Mesendoderm (in vitro differentiated cells): ENCODE measurements around the gene DYRK1A.

Experiments used
- DNase-seq: peaks from one replicate; pipeline ENCODE4 v3.0.0; 2013
- H2AK5ac ChIP-seq: 2 replicates; pipeline ENCODE4 v1.6.1; 2013; ENCODE audit warnings: low read length, inconsistent platforms
- H2BK120ac ChIP-seq: 2 replicates; pipeline ENCODE4 v1.6.1; 2013; ENCODE audit warnings: low read depth, mild to moderate bottlenecking, low read length, moderate library complexity, mixed read lengths
- H2BK15ac ChIP-seq: replicated peaks from 2 replicates; pipeline ENCODE4 v1.6.1; 2013; ENCODE audit warnings: low read depth, mild to moderate bottlenecking, moderate library complexity
- H2BK5ac ChIP-seq: 2 replicates; pipeline ENCODE4 v1.6.1; 2013; ENCODE audit warnings: low read length, inconsistent platforms
- H3K18ac ChIP-seq: 2 replicates; pipeline ENCODE4 v1.6.1; 2013; ENCODE audit warnings: mild to moderate bottlenecking, low read length, mixed read lengths
- H3K23ac ChIP-seq: one replicate; pipeline ENCODE4 v1.6.1; 2013; ENCODE audit warnings: low read length
- H3K27ac ChIP-seq: 2 replicates; pipeline ENCODE4 v1.5.1; 2013; ENCODE audit warnings: low read depth, mild to moderate bottlenecking, inconsistent platforms, low read length, moderate library complexity
- H3K27me3 ChIP-seq: 2 replicates; pipeline ENCODE4 v1.6.1; 2013; ENCODE audit warnings: low read length, control low read depth, mild to moderate bottlenecking, inconsistent platforms; ENCODE audit not compliant: insufficient read depth, poor library complexity
- H3K36me3 ChIP-seq: 2 replicates; pipeline ENCODE4 v1.6.1; 2013; ENCODE audit warnings: low read length, inconsistent platforms; ENCODE audit not compliant: control insufficient read depth, insufficient read depth
- H3K4ac ChIP-seq: one replicate; pipeline ENCODE4 v1.6.1; 2013; ENCODE audit warnings: low read depth, mild to moderate bottlenecking, low read length, moderate library complexity
- H3K4me1 ChIP-seq: 2 replicates; pipeline ENCODE4 v1.6.1; 2013; ENCODE audit warnings: low read depth, low read length, inconsistent platforms; ENCODE audit not compliant: control insufficient read depth
- H3K4me2 ChIP-seq: 2 replicates; pipeline ENCODE4 v1.6.1; 2013; ENCODE audit warnings: low read length
- H3K4me3 ChIP-seq: 2 replicates; pipeline ENCODE4 v1.5.1; 2013; ENCODE audit warnings: mild to moderate bottlenecking, low read length
- H3K56ac ChIP-seq: one replicate; pipeline ENCODE4 v1.6.1; 2013; ENCODE audit warnings: low read length
- H3K79me1 ChIP-seq: 2 replicates; pipeline ENCODE4 v1.6.1; 2013; ENCODE audit warnings: low read length, inconsistent platforms
- H3K79me2 ChIP-seq: 2 replicates; pipeline ENCODE4 v1.6.1; 2013; ENCODE audit warnings: mild to moderate bottlenecking, low read length; ENCODE audit not compliant: control insufficient read depth, insufficient read depth
- H3K9ac ChIP-seq: 2 replicates; pipeline ENCODE4 v1.6.1; 2013; ENCODE audit warnings: low read length, inconsistent platforms
- H4K5ac ChIP-seq: one replicate; pipeline ENCODE4 v1.6.1; 2013; ENCODE audit warnings: low read length
- H4K8ac ChIP-seq: one replicate; pipeline ENCODE4 v1.6.1; 2013; ENCODE audit warnings: low read depth, mild to moderate bottlenecking, control low read depth, low read length, moderate library complexity
- WGBS: extraction: QIAGEN DNeasy Blood & Tissue Kit; methylation state at CpG from one replicate; pipeline ENCODE4 v1.1.7; 2013; ENCODE audit warnings: low lambda C conversion rate, missing lambda C conversion rate; ENCODE audit not compliant: insufficient coverage; ENCODE audit errors: extremely low coverage; 5-methylcytosine and 5-hydroxymethylcytosine counted together

Gene DYRK1A

GRCh38 chr21:37551331-37551992, 184.9 kb downstream of the DYRK1A start:
- Histone ChIP-seq H3K4me1 (peaks cover 2% of the 10 kb centered on the region), H3K27me3 (no peaks in the 10 kb centered on the region), H3K18ac (no peak overlapping the region), H3K4me3 (no peak overlapping the region), H2AK5ac (no peak overlapping the region), H3K4me2 (no peak overlapping the region), H3K36me3 (no peaks in the 10 kb centered on the region), H3K56ac (no peak overlapping the region), H2BK120ac (no peak overlapping the region), H2BK5ac (no peak overlapping the region), H3K27ac (no peak overlapping the region), H3K4ac (no peak overlapping the region), H3K23ac (no peak overlapping the region), H3K79me2 (no peaks in the 10 kb centered on the region), H4K8ac (no peak overlapping the region), H2BK15ac (no peak overlapping the region), H3K79me1 (no peaks in the 10 kb centered on the region), H4K5ac (no peak overlapping the region), H3K9ac (no peak overlapping the region)
- WGBS, result no CpG with 5 or more reads among the region's 21 CpGs
- DNase-seq, result no peak

- Histone ChIP-seq H3K23ac (no peak overlapping the region), H3K56ac (no peak overlapping the region), H4K5ac (no peak overlapping the region), H2AK5ac (no peak overlapping the region), H3K27me3 (no peaks in the 10 kb centered on the region), H2BK5ac (no peak overlapping the region), H4K8ac (no peak overlapping the region), H3K27ac (no peak overlapping the region), H3K9ac (no peak overlapping the region), H3K4me3 (no peak overlapping the region), H3K4ac (no peak overlapping the region), H3K79me2 (no peaks in the 10 kb centered on the region), H2BK120ac (no peak overlapping the region), H3K36me3 (no peaks in the 10 kb centered on the region), H3K18ac (no peak overlapping the region), H3K4me1 (peaks cover 2% of the 10 kb centered on the region), H3K79me1 (no peaks in the 10 kb centered on the region), H3K4me2 (no peak overlapping the region), H2BK15ac (no peak overlapping the region)
- no CpG with 5 or more reads among the region's 5 CpGs for WGBS
- DNase-seq, result no peak
These were observed 185.4 kb downstream of the DYRK1A start for GRCh38 chr21:37551993-37552355.

GRCh38 chr21:37552496-37553029, 186.0 kb downstream of the DYRK1A start:
- H3K36me3 ChIP-seq, result no peaks in the 10 kb centered on the region
- WGBS, result no CpG with 5 or more reads among the region's 10 CpGs
- no peaks in the 10 kb centered on the region for H3K79me2 ChIP-seq
- no peak overlapping the region for H2BK5ac ChIP-seq
- H3K4me1 ChIP-seq, result no peaks in the 10 kb centered on the region
- no peak overlapping the region for H2BK120ac ChIP-seq
- no peak overlapping the region for H3K4me3 ChIP-seq
- no peak overlapping the region for H3K4ac ChIP-seq
- H2BK15ac ChIP-seq, result no peak overlapping the region
- no peak overlapping the region for H4K8ac ChIP-seq
- no peak overlapping the region for H3K18ac ChIP-seq
- no peak overlapping the region for H2AK5ac ChIP-seq
- H3K27me3 ChIP-seq, result no peaks in the 10 kb centered on the region
- H3K23ac ChIP-seq, result no peak overlapping the region
- H3K27ac ChIP-seq, result no peak overlapping the region
- H4K5ac ChIP-seq, result no peak overlapping the region
- no peak for DNase-seq
- H3K9ac ChIP-seq, result no peak overlapping the region
- no peak overlapping the region for H3K56ac ChIP-seq
- no peak overlapping the region for H3K4me2 ChIP-seq
- H3K79me1 ChIP-seq, result no peaks in the 10 kb centered on the region

GRCh38 chr21:37553078-37553481, 186.5 kb downstream of the DYRK1A start:
- Histone ChIP-seq H3K4me1 (no peaks in the 10 kb centered on the region), H2BK120ac (no peak overlapping the region), H3K18ac (no peak overlapping the region), H2BK15ac (no peak overlapping the region), H3K36me3 (no peaks in the 10 kb centered on the region), H3K4me2 (no peak overlapping the region), H3K27me3 (no peaks in the 10 kb centered on the region), H3K56ac (no peak overlapping the region), H3K4me3 (no peak overlapping the region), H3K9ac (no peak overlapping the region), H3K79me2 (no peaks in the 10 kb centered on the region), H2AK5ac (no peak overlapping the region), H3K27ac (no peak overlapping the region), H2BK5ac (no peak overlapping the region), H4K5ac (no peak overlapping the region), H3K79me1 (no peaks in the 10 kb centered on the region), H3K23ac (no peak overlapping the region), H3K4ac (no peak overlapping the region), H4K8ac (no peak overlapping the region)
- no CpG with 5 or more reads among the region's 10 CpGs for WGBS
- no peak for DNase-seq

GRCh38 chr21:37554661-37555379, 188.2 kb downstream of the DYRK1A start:
- WGBS, result no CpG with 5 or more reads among the region's 15 CpGs
- Histone ChIP-seq H3K23ac (no peak overlapping the region), H3K36me3 (no peaks in the 10 kb centered on the region)

More at GRCh38 chr21:37554661-37555379, 188.2 kb downstream of the DYRK1A start:
- H3K79me2 ChIP-seq, result no peaks in the 10 kb centered on the region
- no peak overlapping the region for H3K18ac ChIP-seq
- no peak overlapping the region for H3K56ac ChIP-seq
- no peaks in the 10 kb centered on the region for H3K4me1 ChIP-seq
- no peaks in the 10 kb centered on the region for H3K79me1 ChIP-seq
- no peak for DNase-seq
- no peak overlapping the region for H3K4me2 ChIP-seq
- no peak overlapping the region for H3K9ac ChIP-seq
- H3K27me3 ChIP-seq, result no peaks in the 10 kb centered on the region
- H2BK5ac ChIP-seq, result no peak overlapping the region
- H3K4me3 ChIP-seq, result no peak overlapping the region
- no peak overlapping the region for H3K27ac ChIP-seq
- H4K8ac ChIP-seq, result no peak overlapping the region
- no peak overlapping the region for H2BK120ac ChIP-seq
- no peak overlapping the region for H3K4ac ChIP-seq
- no peak overlapping the region for H4K5ac ChIP-seq
- no peak overlapping the region for H2AK5ac ChIP-seq
- H2BK15ac ChIP-seq, result no peak overlapping the region
